Fibroblast of skin of abdomen (primary cell): Measurements from ENCODE around the gene KRT86.
"Not testable (repeated sequence)": the region's sequence is repeated elsewhere in the genome, so short reads cannot be mapped to it uniquely, and the experiment has no call there.

Experiments
- DNase-seq: peaks from one replicate; pipeline ENCODE4 v3.0.0-alpha.2; 2013

Gene KRT86

DNA sequence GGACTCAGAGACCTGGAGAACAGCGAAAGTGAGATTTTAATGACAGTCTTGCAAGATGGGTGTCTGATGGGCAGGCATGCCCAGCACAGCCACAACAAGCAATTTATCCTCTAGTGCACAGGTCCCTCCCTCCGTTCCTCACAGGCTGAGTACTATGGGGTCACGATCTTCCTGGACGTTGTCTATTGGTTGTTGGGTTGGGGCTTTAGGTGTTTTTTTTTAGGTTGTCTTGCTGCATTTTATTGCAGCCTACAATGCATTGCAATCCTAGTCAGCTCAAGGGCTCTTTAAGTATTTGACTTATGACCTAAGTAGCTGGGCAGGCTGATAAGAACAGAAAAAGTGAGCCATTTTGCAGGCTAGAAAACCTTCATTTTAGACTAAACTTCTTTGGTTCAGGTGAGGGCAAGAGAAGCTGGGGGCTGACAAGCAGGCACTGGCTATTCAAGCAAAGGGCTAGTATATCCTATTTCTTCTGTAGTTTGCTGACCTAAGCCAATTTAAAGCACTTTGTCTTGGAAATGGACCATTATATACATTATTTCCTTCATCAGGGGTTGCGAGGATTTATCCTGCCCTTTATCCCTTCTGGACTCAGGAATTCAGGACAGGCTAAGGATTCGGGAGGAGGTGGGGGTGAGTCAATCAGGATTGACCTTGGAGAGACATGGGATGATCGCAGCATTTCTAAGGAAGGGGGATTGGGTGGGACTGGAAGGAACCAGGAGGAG is 35.4 kb upstream of the KRT86 start:
- no peak for DNase-seq

GRCh38 chr12:52239767-52240166 is 34.7 kb upstream of the KRT86 start:
- DNase-seq = no peak

GRCh38 chr12:52240247-52240646 is 34.2 kb upstream of the KRT86 start:
- DNase-seq = not testable (repeated sequence)

GRCh38 chr12:52241205-52241842 is 33.1 kb upstream of the KRT86 start:
- DNase-seq = no peak

GRCh38 chr12:52242442-52243258 is 31.8 kb upstream of the KRT86 start:
- no peak for DNase-seq

GRCh38 chr12:52243259-52243855 is 31.1 kb upstream of the KRT86 start:
- DNase-seq = no peak

DNA sequence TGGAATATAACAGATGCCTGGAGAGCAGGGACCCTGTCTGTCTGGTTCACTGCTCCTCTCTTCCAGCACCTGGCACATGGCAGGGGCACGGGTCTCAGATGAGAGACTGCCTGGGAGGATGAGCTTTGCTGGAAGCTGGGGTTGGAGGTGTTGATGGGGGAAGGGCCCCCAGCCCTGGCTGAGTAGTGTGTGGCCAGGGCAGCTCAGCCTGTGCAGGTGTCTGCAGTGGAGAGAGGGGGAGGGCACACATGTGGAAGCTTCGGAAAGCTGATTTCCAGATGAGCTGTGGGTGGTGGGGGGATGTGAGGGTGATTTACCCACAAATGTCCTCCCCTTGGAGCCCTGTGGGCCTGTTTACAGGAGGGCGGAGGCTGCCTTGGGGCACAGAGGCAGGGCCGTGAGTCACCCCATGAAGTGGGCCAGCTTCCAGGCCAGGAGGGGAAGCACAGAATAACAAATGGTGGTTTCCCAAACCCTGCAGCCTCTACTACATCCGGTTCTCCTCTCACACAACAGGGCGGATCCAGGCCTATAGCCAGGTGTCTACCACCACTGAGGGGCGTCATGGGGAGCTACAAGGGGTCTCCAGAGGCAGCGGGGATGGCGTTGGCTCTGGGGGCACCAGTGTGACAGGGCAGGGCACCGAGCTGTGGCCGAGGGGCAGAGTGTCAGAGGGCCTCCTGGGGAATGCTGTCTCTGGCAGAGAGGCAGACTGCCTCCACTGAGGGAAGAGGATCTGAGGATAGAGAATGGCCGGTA is 30.4 kb upstream of the KRT86 start:
- peak; percentile 90 for DNase-seq

- DNase-seq = no peak
Measured at GRCh38 chr12:52244615-52244994, 29.8 kb upstream of the KRT86 start.

DNA sequence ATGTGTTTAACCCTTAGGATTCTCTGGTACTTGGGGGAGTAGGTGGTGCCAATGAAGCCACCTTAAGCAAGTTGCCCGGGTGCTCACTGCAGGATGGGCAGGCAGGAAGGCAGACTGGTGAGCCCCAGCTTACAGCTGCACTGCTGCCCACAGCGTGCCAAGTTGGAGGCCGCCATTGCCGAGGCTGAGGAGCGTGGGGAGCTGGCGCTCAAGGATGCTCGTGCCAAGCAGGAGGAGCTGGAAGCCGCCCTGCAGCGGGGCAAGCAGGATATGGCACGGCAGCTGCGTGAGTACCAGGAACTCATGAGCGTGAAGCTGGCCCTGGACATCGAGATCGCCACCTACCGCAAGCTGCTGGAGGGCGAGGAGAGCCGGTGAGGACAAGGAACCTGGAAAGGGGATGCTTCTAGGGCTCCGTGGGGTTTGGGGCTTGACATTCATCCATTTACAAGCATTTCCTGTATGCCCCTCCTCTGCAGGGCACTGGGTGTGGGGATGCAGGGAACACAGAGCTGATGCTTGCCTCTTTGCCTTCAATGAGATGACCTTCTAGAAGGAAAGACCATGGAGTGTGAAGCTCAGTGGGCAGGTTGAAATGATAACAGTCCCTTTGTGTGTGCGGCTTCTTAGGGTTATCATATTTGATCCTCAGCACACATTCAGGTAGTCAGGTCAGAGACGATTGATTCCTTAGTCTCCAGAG is 29.0 kb upstream of the KRT86 start:
- DNase-seq = no peak

DNA sequence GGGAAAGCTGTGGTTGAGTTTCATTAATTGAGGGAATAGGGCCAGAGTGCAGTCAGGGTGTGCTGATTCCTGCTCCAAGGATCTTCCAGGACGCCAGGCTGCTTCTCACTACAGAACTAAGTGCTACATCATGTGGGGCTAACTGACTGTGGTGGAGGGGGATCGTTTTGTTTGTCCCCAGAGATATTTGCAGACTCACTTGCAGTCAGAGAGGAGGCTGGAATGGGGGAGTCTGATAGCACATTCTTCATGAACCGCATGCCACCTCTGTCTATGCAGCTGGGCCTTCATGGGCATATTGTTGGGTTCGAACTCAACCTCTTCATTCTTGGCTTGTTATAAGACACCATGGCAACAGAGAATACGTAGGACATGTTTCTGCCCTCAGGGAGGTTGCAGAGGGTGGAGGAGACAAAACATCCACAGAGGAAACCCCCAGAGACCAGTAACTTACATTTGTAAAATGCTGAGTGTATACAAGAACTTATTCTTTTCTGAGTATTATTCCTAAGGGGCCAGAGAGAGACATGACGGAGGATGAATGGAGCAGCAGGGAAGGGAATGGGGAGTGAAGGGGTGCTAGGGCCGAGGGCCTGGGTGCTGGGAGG is 28.4 kb upstream of the KRT86 start:
- DNase-seq = no peak

DNA sequence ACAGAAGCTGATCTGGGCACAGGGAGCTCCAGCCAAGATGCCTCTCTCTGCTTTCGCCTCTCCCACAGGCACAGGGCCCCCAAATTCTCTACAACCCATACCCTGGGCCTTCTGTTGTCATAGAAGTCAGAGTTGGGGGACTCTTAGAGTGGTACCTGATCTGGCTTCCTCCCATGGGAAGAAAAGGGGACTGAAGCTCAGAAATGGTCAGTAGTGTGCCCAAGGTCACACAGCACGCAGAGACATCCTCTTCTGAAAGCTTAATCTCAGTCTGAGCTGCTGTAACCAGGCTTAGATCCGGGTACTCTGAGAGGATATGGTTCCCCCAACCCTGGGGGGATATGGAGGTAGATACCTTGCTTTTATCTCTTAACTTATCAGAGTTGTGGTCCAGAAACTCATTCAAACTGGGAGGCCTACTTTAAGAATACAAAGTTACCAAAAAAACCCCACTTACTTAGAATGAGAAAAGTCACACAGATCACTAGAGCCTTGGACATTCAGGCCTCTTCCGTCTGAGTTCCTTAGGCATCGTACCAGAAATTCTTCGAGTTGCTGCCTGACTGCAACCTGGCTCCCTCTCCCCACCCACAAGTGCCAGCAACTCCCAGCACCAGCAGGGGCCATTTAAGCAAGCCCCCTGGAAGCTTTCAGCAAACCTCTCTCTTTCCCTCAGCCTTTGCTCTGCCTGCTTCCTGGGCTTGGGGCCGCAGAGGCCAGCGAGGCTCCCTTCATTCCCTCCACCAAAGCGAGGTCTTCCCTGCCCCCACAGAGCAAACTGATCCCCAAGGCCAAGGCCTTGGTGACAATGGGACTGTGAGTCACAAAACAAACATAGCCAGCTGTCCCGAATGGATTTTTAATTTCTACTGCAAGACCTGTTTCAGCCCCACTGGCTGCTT is 27.5 kb upstream of the KRT86 start:
- DNase-seq = no peak

- no peak for DNase-seq
Measured at GRCh38 chr12:52247622-52248540, 26.6 kb upstream of the KRT86 start.

DNA sequence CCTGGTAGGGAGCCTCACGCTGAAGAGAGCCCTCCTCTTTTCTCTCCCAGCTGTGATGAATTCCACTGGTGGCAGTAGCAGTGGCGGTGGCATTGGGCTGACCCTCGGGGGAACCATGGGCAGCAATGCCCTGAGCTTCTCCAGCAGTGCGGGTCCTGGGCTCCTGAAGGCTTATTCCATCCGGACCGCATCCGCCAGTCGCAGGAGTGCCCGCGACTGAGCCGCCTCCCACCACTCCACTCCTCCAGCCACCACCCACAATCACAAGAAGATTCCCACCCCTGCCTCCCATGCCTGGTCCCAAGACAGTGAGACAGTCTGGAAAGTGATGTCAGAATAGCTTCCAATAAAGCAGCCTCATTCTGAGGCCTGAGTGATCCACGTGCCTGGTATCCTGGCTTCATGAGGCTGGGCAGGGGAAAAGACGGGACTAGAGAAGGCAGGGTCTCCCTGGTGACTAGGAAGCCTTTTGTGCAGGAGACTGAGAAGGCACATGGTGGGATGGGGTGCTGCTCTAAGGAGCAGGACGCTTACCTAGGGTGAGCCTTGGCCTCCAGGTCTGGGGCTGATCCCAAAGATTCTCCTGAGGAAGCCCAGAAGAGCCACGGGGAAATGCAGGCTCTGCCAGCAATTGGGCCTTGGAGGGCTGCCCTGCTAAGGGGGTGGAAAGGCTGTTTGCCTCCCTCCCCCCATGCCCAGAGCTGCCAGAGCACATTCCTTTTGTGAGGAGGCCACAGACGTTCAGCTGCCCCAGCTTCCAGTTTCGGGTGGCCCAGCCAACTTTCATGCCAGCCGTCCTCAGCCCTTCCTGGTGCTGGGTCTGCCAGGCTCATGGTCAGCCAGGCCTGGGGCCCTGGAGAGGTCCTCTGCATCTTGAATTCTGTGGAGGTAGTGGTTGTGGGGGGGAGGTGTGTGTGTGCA is 25.6 kb upstream of the KRT86 start:
- no peak for DNase-seq

DNA sequence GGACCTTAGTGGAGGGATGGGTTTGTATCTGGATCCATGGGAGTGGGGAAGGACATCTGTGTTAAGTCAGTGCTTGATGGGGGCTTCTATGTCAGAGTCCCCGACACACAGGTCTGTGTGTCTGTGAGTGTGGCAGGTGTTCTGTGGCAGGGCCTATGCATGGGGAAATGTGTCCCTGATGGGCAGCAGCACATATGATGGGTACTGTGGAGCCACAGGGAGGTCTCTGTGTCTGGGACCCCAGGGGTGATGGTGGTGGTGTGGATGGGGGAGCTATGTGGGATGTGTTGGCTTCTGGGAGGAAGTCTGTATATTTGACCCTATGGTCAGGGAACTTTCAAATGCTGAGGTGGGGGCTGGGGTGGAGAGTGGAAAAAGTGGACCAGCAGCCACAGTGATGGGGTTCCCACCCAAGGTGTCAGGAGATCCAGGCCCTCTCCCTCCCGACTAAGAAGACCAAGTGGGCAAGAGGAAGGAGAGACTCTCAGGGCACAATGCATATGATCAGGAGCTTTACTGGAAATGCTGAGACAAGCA is 24.9 kb upstream of the KRT86 start:
- DNase-seq = no peak

DNA sequence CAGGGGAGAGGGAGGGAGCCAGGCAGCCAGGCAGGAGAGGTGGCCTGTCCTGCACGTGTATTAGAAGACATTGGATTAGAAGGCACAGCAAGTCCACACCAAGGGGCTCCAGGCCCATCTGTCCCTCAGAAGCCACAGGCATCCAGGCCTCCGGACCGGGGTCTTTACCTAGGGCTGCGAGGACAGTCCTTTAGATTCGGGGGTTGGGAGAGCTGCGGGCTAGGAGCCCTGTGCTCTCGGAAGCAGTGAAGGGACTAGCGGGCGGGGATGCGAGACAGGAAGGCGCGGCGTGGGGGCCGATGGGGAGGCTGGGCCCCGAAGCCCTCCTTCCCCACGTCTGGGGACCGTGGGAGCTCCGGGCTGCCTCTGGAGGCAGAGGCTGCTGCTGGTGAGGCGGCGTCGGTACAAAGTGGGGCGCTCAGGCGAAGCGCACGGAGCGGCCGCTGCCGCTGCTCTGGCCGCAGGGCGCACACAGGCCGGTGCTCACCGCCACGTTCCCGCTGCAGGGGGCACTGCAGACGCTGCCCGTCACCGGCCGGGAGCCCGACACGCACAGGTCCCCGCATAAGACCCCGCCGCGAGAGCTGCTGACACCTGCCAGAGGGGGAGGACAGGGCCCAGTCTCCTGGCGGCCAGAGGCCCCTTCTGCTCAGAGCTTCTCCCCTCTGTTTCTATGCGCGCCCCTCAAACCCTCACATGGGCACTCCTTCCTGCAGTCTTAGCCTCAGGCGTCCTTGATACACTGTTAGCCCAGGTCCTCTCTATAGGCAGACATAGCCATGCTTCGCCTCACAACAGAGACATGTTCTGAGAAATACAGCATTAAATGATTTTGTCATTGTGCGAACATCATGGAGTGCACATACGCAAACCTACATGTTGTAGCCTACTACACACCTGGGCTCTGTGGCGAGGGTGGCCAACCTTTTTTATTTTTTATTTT is 24.1 kb upstream of the KRT86 start:
- no peak for DNase-seq

DNA sequence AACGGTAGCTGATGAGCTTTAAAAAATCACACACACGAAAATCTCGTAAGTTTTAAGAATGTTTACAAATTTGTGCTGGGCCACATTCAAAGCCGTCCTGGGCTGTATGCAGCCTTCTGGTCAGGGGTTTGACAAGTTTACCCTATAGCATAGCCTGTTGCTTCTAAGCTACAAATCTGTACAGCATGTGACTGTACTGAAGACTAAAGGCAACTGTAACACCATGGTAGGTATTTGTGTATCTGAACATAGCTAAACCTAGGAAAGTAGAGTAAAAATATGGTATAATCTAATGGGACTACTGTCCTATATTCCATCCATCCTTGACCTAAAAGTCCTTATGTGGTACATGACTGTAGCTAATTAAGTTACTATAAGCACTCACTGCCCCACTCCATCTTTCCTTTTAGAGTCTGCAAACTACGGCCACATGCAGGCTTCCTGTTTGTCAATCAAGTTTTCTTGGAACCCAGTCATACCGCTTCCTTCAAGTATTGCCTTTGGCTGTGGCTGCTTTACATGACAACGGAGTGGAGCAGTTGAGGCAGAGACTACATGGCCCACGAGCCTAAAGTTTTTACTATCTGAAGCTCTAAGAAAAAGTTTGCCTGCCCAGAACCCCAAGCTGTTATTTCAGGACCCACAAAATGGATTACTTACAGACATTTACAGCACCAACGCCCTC is 22.9 kb upstream of the KRT86 start:
- no peak for DNase-seq
